NCI-H146 treated with DMSO at 0.1 percent for 48 hours (cell line): ENCODE data around the gene CSNK1D.
"Not testable (repeated sequence)": the region's sequence is repeated elsewhere in the genome, so short reads cannot be mapped to it uniquely, and the experiment has no call there.

Source experiments
- DNase-seq: peaks from one replicate; lab custom pipeline; 2025; ENCODE audit not compliant: unreplicated experiment; lab: John Stamatoyannopoulos, UW

Gene CSNK1D

DNA sequence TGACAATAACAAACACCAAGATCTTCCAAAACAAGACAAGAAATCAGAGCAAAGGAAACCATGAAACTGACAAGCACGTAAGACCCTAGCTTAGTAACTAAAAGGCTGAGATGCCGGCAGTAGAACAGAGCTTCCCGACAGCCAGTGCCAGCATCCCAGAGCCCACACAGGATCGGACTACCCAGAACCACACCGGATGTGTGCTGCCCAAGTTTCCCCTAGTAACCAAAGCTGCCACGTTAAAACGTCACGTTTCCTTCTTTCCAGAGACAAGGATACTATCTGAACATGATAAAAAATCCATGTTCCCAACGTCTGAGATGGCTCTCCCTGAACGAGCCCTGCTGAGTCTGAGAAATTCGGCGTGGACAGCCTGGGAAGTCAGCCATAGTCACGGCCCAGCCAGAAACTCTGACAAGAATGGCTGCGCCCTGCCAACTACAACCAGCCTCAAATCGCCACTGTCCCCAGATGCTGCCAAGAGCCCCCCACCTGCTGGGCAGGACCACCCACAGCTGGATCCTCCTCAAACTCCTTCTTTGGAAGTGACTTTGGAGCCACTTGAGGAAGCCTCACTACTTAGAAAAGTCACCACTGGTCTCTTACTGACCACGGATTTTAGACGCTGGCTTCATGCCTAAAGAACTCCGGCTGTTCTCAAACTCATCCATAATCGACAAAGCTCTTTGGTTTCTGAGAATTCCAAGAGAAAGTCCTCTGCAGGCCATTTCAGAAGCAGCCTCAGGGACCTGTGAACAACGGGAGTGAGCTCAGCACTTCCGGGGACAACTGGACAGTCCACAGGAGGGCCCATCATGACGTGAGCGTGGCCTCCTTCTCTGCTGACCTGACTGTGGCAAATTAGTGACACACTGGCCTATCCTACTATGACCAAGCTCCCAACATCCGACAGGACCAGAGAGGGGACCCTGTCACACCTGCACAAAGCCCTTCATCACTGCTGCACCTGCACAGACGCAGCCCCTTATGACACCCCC, 77.5 kb downstream of the CSNK1D start:
- no peak for DNase-seq

DNA sequence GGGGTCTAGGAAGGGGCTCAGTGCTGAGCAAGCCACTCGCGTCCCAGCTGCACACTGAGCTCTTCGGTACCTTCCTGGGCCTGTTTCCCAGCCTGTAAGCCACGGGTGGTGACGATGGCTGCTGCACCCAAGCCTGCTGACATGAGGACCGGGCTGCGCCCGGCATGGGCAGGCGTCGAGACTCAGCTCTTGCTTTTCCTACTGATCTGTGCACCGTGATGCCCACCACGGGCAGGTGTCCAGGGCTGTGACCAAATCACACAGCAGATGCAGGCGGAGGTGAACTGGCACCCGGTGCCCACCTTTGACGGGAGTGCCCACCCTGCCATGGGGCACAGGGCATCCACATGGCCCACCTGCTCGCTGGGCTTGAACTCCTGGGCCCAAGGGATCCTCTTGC, 78.7 kb downstream of the CSNK1D start:
- no peak for DNase-seq

DNA sequence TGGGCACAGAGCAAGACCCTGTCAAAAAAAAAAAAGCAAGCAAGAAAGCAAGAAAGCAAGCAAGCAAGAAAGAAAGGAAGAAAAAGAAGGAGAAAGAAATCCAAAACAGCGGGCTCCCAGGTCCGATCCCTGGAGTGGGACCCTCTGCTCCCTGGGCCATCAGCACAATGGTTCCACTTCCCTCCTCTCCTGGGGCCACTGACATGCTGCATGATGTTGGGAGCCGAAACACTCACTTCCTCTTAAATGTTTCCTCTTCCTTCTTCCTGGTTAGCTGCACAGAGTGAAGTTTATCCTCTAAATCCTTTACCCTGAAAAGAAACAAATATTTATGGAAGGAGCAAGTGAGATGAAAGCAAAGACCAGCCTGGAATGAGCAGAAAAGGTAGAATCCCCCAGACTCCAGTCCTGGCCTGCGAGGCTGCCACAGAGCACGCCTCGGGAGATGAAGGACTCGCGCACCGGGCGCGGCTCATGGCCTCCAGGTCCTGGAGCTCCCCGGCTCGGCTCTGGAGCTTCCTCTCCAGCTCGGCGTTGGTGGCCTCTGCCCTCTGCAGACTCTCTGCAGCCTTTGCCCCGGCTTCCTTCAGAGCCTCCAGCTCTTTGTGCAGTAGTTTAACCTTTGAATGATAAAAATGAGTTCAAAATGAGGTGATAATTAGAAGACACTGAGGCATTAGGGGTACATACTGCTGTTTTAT, 79.8 kb downstream of the CSNK1D start:
- DNase-seq: no peak

DNA sequence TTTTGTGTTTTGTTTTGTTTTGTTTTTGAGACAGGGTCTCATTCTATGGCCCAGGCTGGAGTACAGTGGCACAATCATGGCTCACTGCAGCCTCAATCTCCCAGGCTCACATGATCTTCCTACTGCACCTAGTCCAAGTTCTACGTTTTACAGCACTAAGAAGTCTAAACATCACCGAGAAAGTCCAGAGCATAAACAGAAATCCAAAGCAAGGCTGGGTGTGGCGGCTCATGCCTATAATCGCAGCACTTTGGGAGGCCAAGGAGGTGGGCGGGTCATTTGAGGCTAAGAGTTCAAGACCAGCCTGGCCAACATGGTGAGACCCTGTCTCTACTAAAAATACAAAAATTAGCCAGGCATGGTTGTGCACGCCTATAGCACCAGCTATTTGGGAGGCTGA, 80.5 kb downstream of the CSNK1D start:
- not testable (repeated sequence) for DNase-seq
